Gastrocnemius medialis (tissue), 4 donors: Measurements from ENCODE around the gene ZIM2. TPM values are rescaled to one million over a fixed set of nuclear protein-coding genes. Genes with fewer than 3 reads are reported as not detected.

ENCODE experiments used
- ATAC-seq, 2 donors: fragments of 150-250 bp; one replicate each; pipeline ENCODE4 v1.9.1; 2016
- DNase-seq, 2 donors: peaks; one replicate each; pipeline ENCODE4 v3.0.0-alpha.2; 2019
- H3K27ac ChIP-seq, 4 donors: fragments of 200-600 bp; sonication (generic); 1 replicate in 1 of 4; 2 replicates in 3 of 4; pipeline ENCODE4 v1.5.1; 2016 to 2018; ENCODE audit warnings: mild to moderate bottlenecking in 2 of 4, moderate library complexity in 1 of 4
- H3K27me3 ChIP-seq, 3 donors: fragments of 200-600 bp; sonication (generic) in 2 of 3; 1 replicate in 1 of 3; 2 replicates in 2 of 3; pipeline versions ENCODE4 v1.5.1 to v1.6.0; 2016 to 2019; ENCODE audit warnings: mild to moderate bottlenecking in 1 of 3, moderate library complexity in 1 of 3
- H3K36me3 ChIP-seq, 2 donors: fragments of 200-600 bp; sonication (generic) in 1 of 2; one replicate each; pipeline ENCODE4 v1.5.1; 2017 to 2018
- H3K4me1 ChIP-seq, 2 donors: fragments of 200-600 bp; sonication (generic) in 1 of 2; one replicate each; pipeline ENCODE4 v1.5.1; 2016 to 2017; ENCODE audit warnings: mild to moderate bottlenecking in 2 of 2
- H3K4me3 ChIP-seq, 4 donors: fragments of 200-600 bp; sonication (generic) in 3 of 4; 1 replicate in 1 of 4; 2 replicates in 3 of 4; pipeline ENCODE4 v1.5.1; 2016 to 2019; ENCODE audit warnings: mild to moderate bottlenecking in 2 of 4
- H3K9me3 ChIP-seq, 3 donors: fragments of 200-600 bp; sonication (generic) in 2 of 3; 1 replicate in 1 of 3; 2 replicates in 2 of 3; pipeline ENCODE4 v1.5.1; 2016 to 2019
- POLR2A ChIP-seq, 2 donors: fragments of 450-650 bp; IDR thresholded peaks; one replicate each; pipeline ENCODE4 v1.6.1; 2017; ENCODE audit warnings: antibody characterized with exemption in 2 of 2, mild to moderate bottlenecking in 2 of 2, moderate library complexity in 2 of 2
- in situ Hi-C, 4 donors: fragments of 200-750 bp; cut with MboI; loops; one replicate each; pipeline versions ENCODE4 v1.15.0 to v1.8.0; 2017; ENCODE audit warnings: low sequenced_read_pairs in 4 of 4
- intact Hi-C: fragments of 100-400 bp; cut with DNase I; formaldehyde crosslinking; loops from one replicate; pipeline ENCODE4 v1.15.1; 2023; ENCODE audit warnings: low total_unique reads
- total RNA-seq, 4 donors: library from RNA; depleted of rRNA; stranded (reverse); fragments of >200 nt; gene quantifications; one replicate each; pipeline versions ENCODE4 v1.1.0 to v1.2.3, GENCODE V29; 2016
- TF ChIP-seq, protein P1 (sequence below), 5 experiments: fragments of 450-650 bp in 3 of 5; fragments of 200-600 bp in 2 of 5; sonication (generic) in 2 of 5; IDR thresholded peaks in 4 of 5; conservative IDR thresholded peaks in 1 of 5; 1 replicate in 4 of 5; 2 replicates in 1 of 5; pipeline ENCODE4 v1.5.1; 2016 to 2019; ENCODE audit warnings: antibody characterized with exemption in 5 of 5, mild to moderate bottlenecking in 3 of 5, moderate library complexity in 3 of 5

Gene ZIM2
- total RNA-seq, 4 donors from 2014 or later: 3.2 TPM; not detected in 3

DNA sequence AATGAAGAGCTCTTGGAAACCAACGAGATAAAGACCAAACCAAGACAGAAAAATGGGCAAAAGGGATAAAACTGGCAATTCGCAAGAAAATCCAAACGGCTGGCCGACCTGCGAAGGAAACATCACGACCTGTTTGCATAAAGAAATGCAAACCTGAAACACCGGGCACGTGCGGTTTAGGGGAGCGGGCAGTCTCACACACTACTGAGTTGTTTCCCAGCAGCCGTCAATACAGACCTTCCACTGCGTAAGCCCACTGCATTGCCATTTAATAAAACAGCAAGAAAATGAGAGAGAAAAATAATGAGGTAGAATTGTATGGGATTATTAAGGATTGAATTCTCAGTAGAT, 642 bp upstream of the ZIM2 start:
- H3K4me1 ChIP-seq: no peaks in the 10 kb centered on the region
- ATAC-seq: no peak
- no peak for DNase-seq
- TF ChIP-seq, protein P1, sequence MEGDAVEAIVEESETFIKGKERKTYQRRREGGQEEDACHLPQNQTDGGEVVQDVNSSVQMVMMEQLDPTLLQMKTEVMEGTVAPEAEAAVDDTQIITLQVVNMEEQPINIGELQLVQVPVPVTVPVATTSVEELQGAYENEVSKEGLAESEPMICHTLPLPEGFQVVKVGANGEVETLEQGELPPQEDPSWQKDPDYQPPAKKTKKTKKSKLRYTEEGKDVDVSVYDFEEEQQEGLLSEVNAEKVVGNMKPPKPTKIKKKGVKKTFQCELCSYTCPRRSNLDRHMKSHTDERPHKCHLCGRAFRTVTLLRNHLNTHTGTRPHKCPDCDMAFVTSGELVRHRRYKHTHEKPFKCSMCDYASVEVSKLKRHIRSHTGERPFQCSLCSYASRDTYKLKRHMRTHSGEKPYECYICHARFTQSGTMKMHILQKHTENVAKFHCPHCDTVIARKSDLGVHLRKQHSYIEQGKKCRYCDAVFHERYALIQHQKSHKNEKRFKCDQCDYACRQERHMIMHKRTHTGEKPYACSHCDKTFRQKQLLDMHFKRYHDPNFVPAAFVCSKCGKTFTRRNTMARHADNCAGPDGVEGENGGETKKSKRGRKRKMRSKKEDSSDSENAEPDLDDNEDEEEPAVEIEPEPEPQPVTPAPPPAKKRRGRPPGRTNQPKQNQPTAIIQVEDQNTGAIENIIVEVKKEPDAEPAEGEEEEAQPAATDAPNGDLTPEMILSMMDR (IDR thresholded peaks at IDR 0.05 in 4 of 5, conservative IDR thresholded peaks at IDR 0.05 in 1 of 5): no peak
- no peak for TF ChIP-seq POLR2A (IDR thresholded peaks at IDR 0.05)
- H3K36me3 ChIP-seq: no peaks in the 10 kb centered on the region
- no peak overlapping the region for H3K27ac ChIP-seq
- H3K27me3 ChIP-seq: no peaks in the 10 kb centered on the region
- no peak overlapping the region for H3K4me3 ChIP-seq
- no peaks in the 10 kb centered on the region for H3K9me3 ChIP-seq
- in situ Hi-C loops (no loop called here), intact Hi-C loops (no loop called here)

- DNase-seq (peak; percentile 75 to 83), ATAC-seq (peak; percentile 59 to 68)
- no peak for TF ChIP-seq POLR2A (IDR thresholded peaks at IDR 0.05)
- TF ChIP-seq, protein P1 (IDR thresholded peaks at IDR 0.05 in 4 of 5, conservative IDR thresholded peaks at IDR 0.05 in 1 of 5): no peak
- H3K27ac ChIP-seq: peak overlapping the region; percentile 16 to 55 (median 48)
- no peaks in the 10 kb centered on the region for H3K36me3 ChIP-seq
- H3K27me3 ChIP-seq: no peaks in the 10 kb centered on the region
- no peaks in the 10 kb centered on the region for H3K9me3 ChIP-seq
- H3K4me1 ChIP-seq: no peaks in the 10 kb centered on the region
- H3K4me3 ChIP-seq: peak overlapping the region; percentile 40 to 54 (median 45)
- intact Hi-C loops (loop anchor here (10.0 kb wide), 1 partner anchor 445 kb away; the partner anchor contains the start of gene ZNF582), in situ Hi-C loops (no loop called here)
Measured at GRCh38 chr19:56839652-56840450, 675 bp downstream of the ZIM2 start.

DNA sequence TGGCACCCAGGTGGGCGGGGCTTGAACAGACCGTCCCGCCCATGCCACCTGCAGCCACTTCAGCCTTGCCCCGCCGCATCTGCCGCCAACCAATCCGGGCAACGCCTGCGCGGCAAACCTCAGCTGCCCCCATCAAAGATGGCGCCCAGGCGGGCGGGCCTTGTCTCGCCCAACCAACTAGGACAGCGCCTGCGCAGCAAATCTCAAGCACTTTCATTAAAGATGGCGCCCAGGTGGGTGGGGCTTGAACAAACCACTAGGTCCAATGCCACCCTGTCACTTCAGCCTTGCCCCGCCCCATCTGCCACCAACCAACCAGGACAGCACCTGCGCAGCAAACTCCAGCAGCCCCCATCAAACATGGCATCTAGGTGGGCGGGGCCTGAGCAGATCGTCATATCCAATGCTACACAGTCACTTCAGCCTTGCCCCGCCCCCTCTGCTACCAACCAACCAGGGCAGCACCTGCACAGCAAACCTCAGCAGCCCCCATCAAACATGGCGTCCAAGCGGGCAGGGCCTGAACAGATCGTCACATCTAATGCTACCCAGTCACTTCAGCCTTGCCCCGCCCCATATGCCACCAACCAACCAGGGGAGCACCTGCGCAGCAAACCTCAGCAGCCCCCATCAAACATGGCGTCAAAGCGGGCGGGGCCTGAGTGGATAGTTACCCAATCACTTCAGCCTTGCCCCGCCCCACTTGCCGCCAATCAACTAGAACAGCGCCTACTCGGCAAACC, 1.4 kb downstream of the ZIM2 start:
- ATAC-seq (peak; percentile 67 to 74), DNase-seq (peak; percentile 85 to 88)
- intact Hi-C loops: loop anchor here (10.0 kb wide), 1 partner anchor 444 kb away; the partner anchor contains the start of gene ZNF582
- TF ChIP-seq, protein P1 (IDR thresholded peaks at IDR 0.05 in 4 of 5, conservative IDR thresholded peaks at IDR 0.05 in 1 of 5): no peak
- TF ChIP-seq POLR2A (IDR thresholded peaks at IDR 0.05): no peak
- Histone ChIP-seq H3K4me3 (peak overlapping the region in 2 of 4 donors; percentile 40 to 54), H3K36me3 (no peaks in the 10 kb centered on the region), H3K9me3 (no peaks in the 10 kb centered on the region), H3K27me3 (no peaks in the 10 kb centered on the region), H3K27ac (peak overlapping the region; percentile 47 to 65 (median 52)), H3K4me1 (no peaks in the 10 kb centered on the region)
- in situ Hi-C loops: no loop called here

GRCh38 chr19:56838024-56838908, 2.3 kb downstream of the ZIM2 start:
- no peaks in the 10 kb centered on the region for H3K9me3 ChIP-seq
- peak; percentile 6 to 28 for DNase-seq
- no peaks in the 10 kb centered on the region for H3K27me3 ChIP-seq
- H3K36me3 ChIP-seq: no peaks in the 10 kb centered on the region
- H3K4me3 ChIP-seq: peak overlapping the region; percentile 0 to 51 (median 42)
- TF ChIP-seq, protein P1 (IDR thresholded peaks at IDR 0.05 in 4 of 5, conservative IDR thresholded peaks at IDR 0.05 in 1 of 5): peak in 1 of 5 experiments; percentile 29
- TF ChIP-seq POLR2A (IDR thresholded peaks at IDR 0.05): no peak
- ATAC-seq: peak in 1 of 2 donors; percentile 23
- in situ Hi-C loops (no loop called here), intact Hi-C loops (loop anchor here (10.0 kb wide), 1 partner anchor 443 kb away; the partner anchor contains the start of gene ZNF582)
- no peaks in the 10 kb centered on the region for H3K4me1 ChIP-seq
- H3K27ac ChIP-seq: peak overlapping the region; percentile 19 to 73 (median 66)
